Left cardiac atrium (tissue), 4 donors: ENCODE measurements around the gene NPB. TPM values are rescaled to one million over a fixed set of nuclear protein-coding genes. Genes with fewer than 3 reads are reported as not detected.
A peak's percentile ranks its signal among the peaks of the same experiment; 100 is the strongest.
"Not testable (repeated sequence)": the region's sequence is repeated elsewhere in the genome, so short reads cannot be mapped to it uniquely, and the experiment has no call there.

Experiments
- ATAC-seq, 2 donors: fragments of 200-7000 bp; cut with Tn5 transposase; one replicate each; pipeline ENCODE4 v1.9.1; 2020; ENCODE audit warnings: mild to moderate bottlenecking in 2 of 2, moderate library complexity in 2 of 2
- DNase-seq: peaks from one replicate; pipeline ENCODE4 v3.0.0-alpha.2; 2020
- intact Hi-C, 2 donors: fragments of 100-400 bp; cut with DNase I; formaldehyde crosslinking; loops; one replicate each; pipeline versions ENCODE4 v1.14.1 to v1.15.1; 2022 to 2023
- total RNA-seq, 2 donors: library from RNA; stranded (reverse); fragmentation: NEBNext Ultra II Directional; extraction: Animal tissue kit (Norgen Biotek cat#: 25700); gene quantifications; one replicate each; pipeline ENCODE4 v1.2.1, GENCODE V29; 2021
- donor health status: DM: no; HTN: yes; CAD: no.
- donor health status: DM: no; HTN: yes; CAD: no; lungs with severe emphysema.
- donor health status: DM: yes; HTN: yes; CAD: no.
- donor health status: Dilated cardiomyopathy.

The NPB gene
- total RNA-seq, 2 donors from 2014 or later, result 0.21 to 0.24 TPM

- intact Hi-C loops, result no loop called here
- DNase-seq (no peak), ATAC-seq (no peak)
These were observed 7.2 kb downstream of the NPB start for GRCh38 chr17:81909231-81909630.

- DNase-seq (no peak), ATAC-seq (no peak)
- intact Hi-C loops, result no loop called here
These were observed 8.2 kb downstream of the NPB start for GRCh38 chr17:81909966-81910839.

- peak in 1 of 2 donors; percentile 2 for ATAC-seq
- intact Hi-C loops, result no loop called here
- DNase-seq, result no peak
These were observed 8.8 kb downstream of the NPB start for GRCh38 chr17:81910840-81911276.

GRCh38 chr17:81911277-81911961, 9.4 kb downstream of the NPB start, which contains the start of gene PCYT2:
Gene PCYT2, minus strand, starts transcription at chr17:81911399. Its CDS starts 44 bp downstream, at chr17:81911355.
- DNase-seq (peak; percentile 91), ATAC-seq (peak; percentile 93 to 94)
- intact Hi-C loops, result no loop called here

- ATAC-seq (no peak), DNase-seq (no peak)
- intact Hi-C loops, result no loop called here
These were observed 9.9 kb downstream of the NPB start for GRCh38 chr17:81911969-81912368.

- ATAC-seq, result no peak
- intact Hi-C loops, result no loop called here
- no peak for DNase-seq
These were observed 10.6 kb downstream of the NPB start for GRCh38 chr17:81912441-81913309.

- intact Hi-C loops, result no loop called here
These were observed 11.5 kb downstream of the NPB start for GRCh38 chr17:81913394-81914102.

GRCh38 chr17:81914103-81914850, 12.2 kb downstream of the NPB start:
- intact Hi-C loops, result no loop called here
- ATAC-seq (no peak), DNase-seq (no peak)

More at GRCh38 chr17:81913394-81914102, 11.5 kb downstream of the NPB start:
- ATAC-seq, result no peak
- no peak for DNase-seq

GRCh38 chr17:81915331-81915730, 13.3 kb downstream of the NPB start:
- no peak for ATAC-seq
- no peak for DNase-seq
- intact Hi-C loops, result no loop called here

GRCh38 chr17:81916234-81917001, 14.4 kb downstream of the NPB start:
- intact Hi-C loops, result no loop called here
- no peak for ATAC-seq

GRCh38 chr17:81917565-81918332, 15.7 kb downstream of the NPB start, which contains the start of gene SIRT7:
Gene SIRT7, minus strand, starts transcription at chr17:81918176. Its CDS starts 45 bp downstream, at chr17:81918131.
- intact Hi-C loops, result no loop called here
- DNase-seq, result peak; percentile 79
- peak; percentile 80 to 92 for ATAC-seq

More at GRCh38 chr17:81916234-81917001, 14.4 kb downstream of the NPB start:
- no peak for DNase-seq

GRCh38 chr17:81918333-81918669, 16.3 kb downstream of the NPB start:
- peak; percentile 6 to 7 for ATAC-seq
- DNase-seq, intact Hi-C loops: not testable (repeated sequence)

- intact Hi-C loops, result no loop called here
- no peak for DNase-seq
- no peak for ATAC-seq
These were observed 17.0 kb downstream of the NPB start for GRCh38 chr17:81918832-81919545.

- DNase-seq (no peak), ATAC-seq (no peak)
- intact Hi-C loops, result no loop called here
These were observed 18.8 kb downstream of the NPB start for GRCh38 chr17:81920612-81921536.

GRCh38 chr17:81921537-81921862, 19.5 kb downstream of the NPB start:
- DNase-seq, result no peak
- intact Hi-C loops, result no loop called here
- no peak for ATAC-seq
